Effector CD4-positive, alpha-beta T cell (primary cell): ENCODE measurements around the gene PRICKLE1. TPM values are rescaled to one million over a fixed set of nuclear protein-coding genes. Genes with fewer than 3 reads are reported as not detected.

ENCODE experiments used
- DNase-seq: peaks from one replicate; pipeline ENCODE4 v3.0.0-alpha.2; 2020
- total RNA-seq: gene quantifications from one replicate; lab custom pipeline; 2026; lab: John Stamatoyannopoulos, UW

PRICKLE1 gene
- not detected for total RNA-seq

DNA sequence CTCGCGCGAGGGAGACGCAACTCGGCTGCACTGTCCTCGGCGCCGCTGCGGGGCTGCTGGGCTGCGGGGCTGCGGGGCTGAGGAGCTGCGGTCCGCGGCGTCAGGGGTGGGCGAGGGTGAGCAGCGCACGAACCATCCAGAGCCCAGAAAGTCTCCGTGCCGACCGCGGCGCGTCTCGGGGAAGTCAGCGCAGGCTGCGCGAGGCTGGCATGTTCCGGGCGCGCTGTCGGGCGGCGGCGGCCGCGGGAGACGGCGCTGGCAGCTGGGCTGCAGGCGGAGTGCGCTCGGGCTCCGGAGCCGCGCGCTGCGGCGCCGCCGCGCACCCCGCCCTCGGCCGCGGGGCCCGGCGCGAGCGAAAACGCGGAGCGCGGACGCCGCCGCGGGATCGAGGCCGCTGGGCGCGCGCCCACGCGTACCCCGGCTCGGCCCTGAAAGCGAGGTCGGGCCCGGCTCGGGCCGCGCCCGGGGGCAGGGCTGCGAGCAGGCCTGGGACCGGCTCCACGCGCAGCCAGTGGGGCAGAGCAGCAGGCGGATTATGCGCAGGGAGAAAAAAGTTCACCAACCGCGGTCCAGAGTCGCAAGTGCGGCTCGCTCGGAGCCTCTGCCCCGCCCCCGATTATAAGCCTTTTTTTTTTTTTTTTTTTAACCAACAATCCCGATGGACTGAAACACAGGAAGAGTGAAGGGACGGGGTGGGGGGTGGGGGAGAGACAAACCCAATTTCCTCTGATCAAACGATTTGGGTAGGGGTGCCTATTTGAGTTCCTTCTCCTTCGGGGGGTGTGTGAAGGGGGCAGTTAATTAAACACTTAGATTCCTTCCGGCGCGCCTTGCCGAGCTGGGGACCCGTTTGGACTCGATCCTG, at the start of gene PRICKLE1:
Gene PRICKLE1, minus strand, starts transcription at position 282 of the 865 bp plus-strand sequence. CDS start 117,230 bp downstream, outside the sequence.
- DNase-seq = no peak

DNA sequence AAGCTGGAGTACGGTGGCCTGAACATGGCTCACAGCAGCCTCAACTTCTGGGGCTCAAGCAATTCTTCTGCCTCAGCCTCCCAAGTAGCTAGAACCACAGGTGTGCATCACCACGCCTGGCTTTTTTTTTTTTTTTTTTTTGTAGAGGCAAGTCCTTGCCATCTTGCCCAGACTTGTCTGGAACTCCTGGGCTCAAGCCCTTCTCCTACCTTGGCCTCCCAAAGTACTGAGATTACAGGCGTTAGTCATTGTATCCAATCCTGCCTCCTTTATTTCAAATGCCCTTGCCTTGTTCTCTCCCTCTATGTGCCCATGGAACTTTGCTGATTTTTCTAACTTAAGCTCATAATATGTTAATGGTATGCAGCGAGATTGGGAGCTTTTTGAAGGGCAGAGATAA, 49.2 kb upstream of the PRICKLE1 start:
- no peak for DNase-seq

DNA sequence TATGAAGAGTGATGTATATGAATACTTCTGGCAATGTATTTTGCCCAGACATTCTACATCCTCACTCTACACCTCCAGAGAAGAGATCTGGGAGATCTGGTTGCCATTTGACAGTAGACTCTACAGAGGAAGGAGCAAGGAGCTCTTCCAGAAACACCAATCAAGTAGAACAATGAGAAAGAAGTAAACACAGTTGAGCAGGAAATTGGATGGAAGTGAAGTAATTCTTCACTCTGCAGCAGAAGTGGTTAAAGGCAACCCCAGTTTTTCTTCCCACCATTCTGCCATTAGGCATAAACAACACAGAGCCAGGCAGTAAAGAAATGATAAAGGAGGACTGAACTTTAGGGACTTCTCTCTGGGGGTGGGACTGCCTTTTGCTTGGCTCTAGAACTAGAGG, 48.5 kb upstream of the PRICKLE1 start:
- DNase-seq = no peak

DNA sequence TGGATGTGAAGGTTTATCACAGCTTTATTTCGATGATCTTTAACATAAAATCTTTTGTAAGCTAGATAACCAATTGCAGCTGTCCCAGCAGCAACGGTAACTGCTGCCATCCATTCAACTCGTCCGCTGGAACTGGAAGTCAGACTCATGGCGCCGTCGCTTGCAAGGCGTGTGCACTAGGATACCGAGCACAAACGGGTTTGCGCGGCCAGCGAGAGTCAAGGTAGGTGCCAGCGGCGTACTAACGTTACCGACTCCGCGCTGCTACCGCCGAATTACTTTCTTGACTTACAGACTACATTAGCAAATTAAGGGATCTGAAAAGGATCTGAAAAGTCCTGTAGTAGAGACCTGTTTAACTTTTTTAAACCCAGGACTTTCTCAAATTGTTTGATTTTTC, 47.4 kb upstream of the PRICKLE1 start:
- DNase-seq = no peak

DNA sequence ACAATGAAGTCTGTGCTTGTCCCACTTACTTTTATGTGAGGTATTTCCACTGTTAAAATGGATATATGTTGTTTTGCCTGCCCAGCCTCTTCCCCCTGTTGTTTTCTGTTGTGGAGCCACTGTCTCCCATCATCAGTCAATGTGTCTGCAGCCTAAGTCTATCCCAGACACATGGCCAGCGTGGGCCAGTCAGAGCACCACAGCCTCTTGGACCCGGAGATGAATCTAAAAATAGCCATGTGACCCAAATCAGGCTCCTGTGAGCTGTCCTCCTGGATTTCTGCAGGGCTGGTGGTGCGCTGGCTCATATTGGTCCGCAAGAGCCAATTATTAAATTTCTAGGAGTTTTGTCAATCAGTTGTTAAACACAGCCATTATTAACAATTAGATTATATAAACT, 44.0 kb upstream of the PRICKLE1 start:
- DNase-seq = no peak

DNA sequence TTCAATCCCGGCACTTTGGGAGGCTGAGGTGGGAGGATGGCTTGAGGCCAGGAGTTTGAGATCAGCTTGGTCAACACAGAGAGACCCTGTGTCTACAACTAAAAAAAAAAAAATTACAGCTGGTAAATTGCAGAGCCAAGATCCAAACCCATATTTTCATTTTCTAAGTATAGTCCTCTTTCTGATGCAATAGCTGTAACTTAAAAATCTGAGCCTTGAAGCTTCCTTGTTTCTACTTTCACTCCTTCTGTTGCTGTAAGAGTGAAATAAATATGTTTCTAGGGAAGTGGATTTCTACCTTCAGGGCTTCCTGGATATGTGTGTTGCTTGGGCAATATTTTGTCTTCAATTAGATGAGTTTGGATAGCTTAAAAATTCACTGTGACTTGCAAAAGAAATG, 42.0 kb upstream of the PRICKLE1 start:
- DNase-seq = no peak

GRCh38 chr12:42630314-42630713, 40.8 kb upstream of the PRICKLE1 start:
- DNase-seq = no peak

- DNase-seq = no peak
These were observed 37.6 kb upstream of the PRICKLE1 start for GRCh38 chr12:42627151-42627550.

GRCh38 chr12:42625611-42626010, 36.1 kb upstream of the PRICKLE1 start:
- DNase-seq = no peak

- DNase-seq = no peak
These were observed 28.1 kb upstream of the PRICKLE1 start for GRCh38 chr12:42617622-42618021.

- no peak for DNase-seq
These were observed 25.5 kb upstream of the PRICKLE1 start for GRCh38 chr12:42615006-42615405.

DNA sequence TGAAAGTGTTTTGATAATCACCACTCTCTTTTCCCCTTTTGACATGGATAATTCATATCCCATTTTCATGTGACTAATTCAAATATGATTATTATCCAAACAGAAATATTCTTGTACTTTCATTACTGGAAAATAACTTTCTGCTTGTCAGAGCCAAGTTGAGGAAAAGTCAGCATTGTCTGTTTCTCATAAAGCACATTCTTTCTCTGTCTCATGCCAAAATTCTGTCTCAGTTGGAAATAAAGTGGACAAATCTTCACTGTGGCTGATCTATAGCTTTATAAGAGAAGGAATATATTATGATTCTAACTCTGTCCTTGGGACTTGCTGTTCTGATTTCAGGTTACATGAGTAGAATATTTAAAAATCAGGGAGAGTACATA, 22.7 kb upstream of the PRICKLE1 start:
- DNase-seq = no peak

GRCh38 chr12:42611571-42612230, 22.2 kb upstream of the PRICKLE1 start:
- DNase-seq = no peak

GRCh38 chr12:42609605-42610004, 20.1 kb upstream of the PRICKLE1 start:
- no peak for DNase-seq

DNA sequence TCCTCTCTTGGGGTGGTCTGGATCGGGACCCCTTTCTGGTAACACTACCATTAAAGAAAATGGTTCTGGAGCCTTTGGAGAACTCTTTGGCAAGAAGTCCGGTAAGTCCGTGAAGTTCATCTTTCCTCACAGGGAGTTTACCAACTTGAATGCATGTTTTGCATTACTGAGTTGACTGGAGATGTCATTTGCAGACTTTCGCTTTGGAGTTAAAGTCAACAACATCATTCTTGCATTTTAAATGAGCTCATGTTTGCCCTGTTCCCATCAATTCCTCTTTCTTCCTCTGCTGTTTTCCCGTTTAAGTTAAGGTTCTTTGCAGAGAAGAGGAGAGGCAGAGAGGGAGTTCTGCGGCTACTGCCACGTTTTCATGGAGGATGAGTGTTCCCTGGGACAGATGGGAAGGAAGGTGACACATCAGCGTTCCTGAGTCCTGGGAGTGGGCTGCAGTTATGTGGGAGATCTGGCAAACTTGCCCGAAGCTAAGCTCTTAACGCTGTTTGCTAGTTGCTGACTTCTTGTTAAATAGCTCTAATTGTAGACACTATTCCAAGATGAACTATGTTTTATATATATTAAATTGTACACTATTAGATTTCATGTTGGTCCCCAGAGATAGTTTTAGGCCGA, 18.8 kb upstream of the PRICKLE1 start:
- no peak for DNase-seq

DNA sequence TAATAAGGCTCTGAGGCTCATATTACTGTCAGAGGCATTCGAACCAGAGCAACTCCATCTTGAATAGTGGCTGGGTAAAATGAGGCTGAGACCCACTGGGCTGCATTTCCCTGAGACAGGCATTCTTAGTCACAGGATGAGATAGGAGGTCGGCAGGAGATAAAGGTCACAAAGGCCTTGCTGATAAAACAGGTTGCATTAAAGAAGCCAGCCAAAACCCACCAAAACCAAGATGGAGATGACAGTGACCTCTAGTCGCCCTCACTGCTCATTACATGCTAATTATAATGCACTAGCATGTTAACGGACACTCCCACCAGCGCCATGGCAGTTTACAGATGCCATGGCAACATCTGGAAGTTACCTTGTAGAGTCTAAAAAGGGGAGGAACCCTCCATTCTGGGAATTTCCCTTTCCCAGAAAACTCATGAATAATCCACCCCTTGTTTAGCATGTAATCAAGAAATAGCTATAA, 18.1 kb upstream of the PRICKLE1 start:
- DNase-seq = no peak

GRCh38 chr12:42606471-42606870, 16.9 kb upstream of the PRICKLE1 start:
- no peak for DNase-seq

DNA sequence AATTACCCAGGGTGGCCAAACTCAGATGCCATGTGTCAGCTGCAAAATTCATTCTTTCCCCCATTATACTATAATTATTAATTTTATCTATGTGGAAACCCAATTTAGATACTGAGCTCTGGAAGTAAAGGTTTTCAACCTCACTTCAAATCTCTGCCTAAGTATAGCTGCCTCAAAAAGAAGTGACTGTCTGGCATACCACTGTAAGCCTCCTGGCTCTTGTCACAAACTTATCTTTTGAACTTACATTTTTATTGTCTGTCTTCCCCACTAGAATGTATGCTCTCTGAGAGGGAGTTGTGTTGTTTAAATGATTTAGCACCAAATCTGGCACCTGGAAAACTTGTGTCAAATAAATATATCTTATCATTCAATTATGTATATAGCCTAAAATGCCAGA, 16.1 kb upstream of the PRICKLE1 start:
- DNase-seq = no peak

DNA sequence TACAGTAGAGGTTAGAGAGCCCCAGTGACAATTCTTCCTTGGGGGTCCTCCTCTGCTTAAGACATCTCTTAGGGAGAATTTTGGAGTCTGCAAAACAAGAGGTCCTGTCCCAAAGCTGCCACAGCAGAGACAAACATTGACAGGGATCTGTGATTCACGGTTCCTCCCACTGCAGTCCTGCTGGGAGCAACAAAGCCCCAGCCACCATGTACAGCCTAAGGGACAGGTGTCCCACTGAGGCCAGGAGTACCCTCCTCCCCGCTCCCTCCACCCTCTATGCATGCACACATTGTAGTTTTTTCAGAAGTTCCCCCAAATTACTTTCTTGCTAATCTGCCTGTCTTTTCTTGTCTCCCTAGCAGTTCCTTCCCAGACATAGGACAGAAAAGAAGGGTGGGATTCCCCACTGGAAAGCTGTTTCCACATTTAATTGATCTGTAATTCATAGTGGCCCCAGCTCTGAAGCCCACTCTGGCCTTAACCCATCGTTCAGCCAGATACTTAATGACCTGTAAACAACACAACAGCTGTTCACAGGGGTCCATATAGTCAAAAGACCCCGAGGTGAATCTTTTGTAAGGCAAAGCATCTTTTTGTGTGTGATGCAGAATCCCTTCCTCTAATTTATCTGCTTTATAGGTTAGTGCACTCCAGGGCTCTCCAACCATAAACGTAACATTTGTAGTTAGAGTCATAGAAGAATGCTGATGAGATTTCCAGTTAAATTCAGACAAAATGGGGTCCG, 13.9 kb upstream of the PRICKLE1 start:
- no peak for DNase-seq

- no peak for DNase-seq
These were observed 4.3 kb upstream of the PRICKLE1 start for GRCh38 chr12:42593874-42594273.

GRCh38 chr12:42590330-42590934, 886 bp upstream of the PRICKLE1 start:
- no peak for DNase-seq
